Neural cell (in vitro differentiated cells): Measurements from ENCODE around the gene STXBP1. TPM values are rescaled to one million over a fixed set of nuclear protein-coding genes. Genes with fewer than 3 reads are reported as not detected.

Experiments
- H2AFZ ChIP-seq: fragments of 200-600, 300-800 bp; sonication (generic), shearing (Covaris generic); 2 replicates; pipeline ENCODE4 v1.6.0; 2014; ENCODE audit warnings: low read depth, mild to moderate bottlenecking, antibody characterized with exemption, low read length, moderate library complexity
- H3F3A ChIP-seq: fragments of 200-600 bp; shearing (Covaris generic); 2 replicates; pipeline ENCODE4 v1.6.1; 2016; ENCODE audit warnings: mild to moderate bottlenecking, moderate library complexity, mixed read lengths, antibody characterized with exemption, low read length; ENCODE audit not compliant: insufficient read depth, poor library complexity, severe bottlenecking
- H3K27ac ChIP-seq: fragments of 200-600, 300-800 bp; sonication (generic), shearing (Covaris generic); 2 replicates; pipeline ENCODE4 v1.5.1; 2014; ENCODE audit warnings: mild to moderate bottlenecking, low read length, moderate library complexity
- H3K27me3 ChIP-seq: fragments of 300-800, 200-600 bp; sonication (generic), shearing (Covaris generic); 2 replicates; pipeline ENCODE4 v1.6.0; 2014; ENCODE audit warnings: mild to moderate bottlenecking, low read depth, low read length, moderate library complexity; ENCODE audit not compliant: insufficient read depth
- H3K36me3 ChIP-seq: fragments of 300-800, 200-600 bp; sonication (generic), shearing (Covaris generic); 2 replicates; pipeline ENCODE4 v1.5.1; 2014; ENCODE audit warnings: mild to moderate bottlenecking, antibody characterized with exemption, low read length, moderate library complexity; ENCODE audit not compliant: insufficient read depth
- H3K4me2 ChIP-seq: fragments of 300-800, 200-600 bp; sonication (generic), shearing (Covaris generic); 2 replicates; pipeline ENCODE4 v1.6.0; 2014; ENCODE audit warnings: mild to moderate bottlenecking, low read length
- H3K4me3 ChIP-seq: fragments of 300-800, 200-600 bp; sonication (generic), shearing (Covaris generic); 2 replicates; pipeline ENCODE4 v1.5.1; 2014; ENCODE audit warnings: mild to moderate bottlenecking, low read length, moderate library complexity
- H3K79me2 ChIP-seq: fragments of 200-600 bp; shearing (Covaris generic); replicated peaks from 2 replicates; pipeline ENCODE4 v1.6.0; 2014; ENCODE audit warnings: mild to moderate bottlenecking, low read length, moderate library complexity; ENCODE audit not compliant: insufficient read depth
- H3K9ac ChIP-seq: fragments of 300-800, 200-600 bp; sonication (generic), shearing (Covaris generic); 2 replicates; pipeline ENCODE4 v1.6.1; 2016; ENCODE audit warnings: mild to moderate bottlenecking, low read length, mixed read lengths
- H3K9me2 ChIP-seq: fragments of 200-600 bp; shearing (Covaris generic); 2 replicates; pipeline ENCODE4 v1.6.1; 2016; ENCODE audit warnings: mild to moderate bottlenecking, low read length, mixed read lengths; ENCODE audit not compliant: insufficient read depth
- H3K9me3 ChIP-seq: fragments of 200-600, 300-800 bp; sonication (generic), shearing (Covaris generic); 2 replicates; pipeline ENCODE4 v1.6.1; 2016; ENCODE audit warnings: mild to moderate bottlenecking, mixed run types, low read length, moderate library complexity, mixed read lengths
- H4K20me1 ChIP-seq: fragments of 200-600 bp; shearing (Covaris generic); 2 replicates; pipeline ENCODE4 v1.6.1; 2016; ENCODE audit warnings: mild to moderate bottlenecking, mixed run types; ENCODE audit not compliant: insufficient read depth
- EP300 ChIP-seq: fragments of 450-650 bp; conservative IDR thresholded peaks from 2 replicates; pipeline ENCODE4 v1.6.1; 2014; ENCODE audit warnings: antibody characterized with exemption, mild to moderate bottlenecking, moderate library complexity; ENCODE audit not compliant: poor library complexity, severe bottlenecking
- EZH2 ChIP-seq: fragments of 200-600, 300-800 bp; shearing (Covaris generic), sonication (generic); IDR thresholded peaks from 2 replicates; pipeline ENCODE4 v1.6.1; 2014; ENCODE audit warnings: antibody characterized with exemption, low read length, borderline replicate concordance, mild to moderate bottlenecking; ENCODE audit not compliant: insufficient read depth, poor library complexity, severe bottlenecking
- MXI1 ChIP-seq: fragments of 450-650 bp; conservative IDR thresholded peaks from 2 replicates; pipeline ENCODE4 v1.6.1; 2014; ENCODE audit warnings: antibody characterized with exemption, mild to moderate bottlenecking; ENCODE audit not compliant: poor library complexity, severe bottlenecking
- POLR2AphosphoS5 ChIP-seq: IDR thresholded peaks from 2 replicates; pipeline ENCODE4 v1.6.1; 2012
- RAD21 ChIP-seq: fragments of 450-650 bp; conservative IDR thresholded peaks from 2 replicates; pipeline ENCODE4 v1.6.1; 2014; ENCODE audit warnings: antibody characterized with exemption, mild to moderate bottlenecking, moderate library complexity
- REST ChIP-seq: IDR thresholded peaks from 2 replicates; pipeline ENCODE4 v1.6.1; 2012; ENCODE audit warnings: borderline replicate concordance
- SMC3 ChIP-seq: fragments of 450-650 bp; conservative IDR thresholded peaks from 2 replicates; pipeline ENCODE4 v1.6.1; 2014; ENCODE audit warnings: antibody characterized with exemption, mild to moderate bottlenecking, moderate library complexity; ENCODE audit not compliant: poor library complexity
- TAF1 ChIP-seq: IDR thresholded peaks from 2 replicates; pipeline ENCODE4 v1.6.1; 2012; ENCODE audit warnings: low read depth
- polyA plus RNA-seq: library from polyadenylated mRNA; depleted of rRNA; stranded (reverse); fragments of >200 nt; gene quantifications from 2 replicates; pipeline ENCODE4 v1.2.3, GENCODE V29; 2014
- TF ChIP-seq, protein P1 (sequence below): fragments of 450-650 bp; IDR thresholded peaks from 2 replicates; pipeline ENCODE4 v1.5.1; 2014; ENCODE audit warnings: antibody characterized with exemption, mild to moderate bottlenecking, moderate library complexity; ENCODE audit not compliant: poor library complexity, severe bottlenecking

The STXBP1 gene
- polyA plus RNA-seq, 1 donor from 2014 or later, result 42.5 TPM

DNA sequence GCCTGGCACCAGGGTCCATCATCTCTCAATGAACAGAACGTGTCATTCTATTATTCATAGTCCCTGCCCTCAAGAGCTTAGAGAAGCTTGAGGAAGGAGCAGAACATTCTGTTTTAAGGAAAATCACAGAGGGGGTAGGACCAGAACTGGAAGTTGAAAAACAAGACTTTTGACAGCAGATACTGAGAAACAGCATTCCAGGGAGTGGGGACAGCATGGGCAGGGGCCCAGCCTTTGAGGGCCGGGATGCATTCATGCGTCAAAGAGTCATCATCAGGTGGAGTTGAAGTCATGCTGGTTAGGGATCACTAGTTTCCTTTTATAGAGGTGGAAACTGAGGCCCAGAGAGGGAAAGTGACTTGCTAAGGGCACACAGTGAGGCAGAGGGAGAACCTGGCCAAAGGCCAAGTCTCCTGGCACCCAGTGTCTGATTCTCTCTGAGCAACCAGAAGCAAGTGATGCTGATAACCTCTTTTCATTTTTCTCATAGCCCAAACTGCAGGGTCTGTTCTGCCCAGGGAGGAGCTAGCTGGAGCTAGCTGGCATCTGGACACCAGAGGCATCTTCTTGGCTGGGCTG is 41.5 kb upstream of the STXBP1 start:
- TF ChIP-seq REST (no peak), MXI1 (no peak), EP300 (no peak), EZH2 (no peak), RAD21 (no peak), POLR2AphosphoS5 (no peak), TAF1 (no peak), SMC3 (no peak)
- TF ChIP-seq, protein P1, sequence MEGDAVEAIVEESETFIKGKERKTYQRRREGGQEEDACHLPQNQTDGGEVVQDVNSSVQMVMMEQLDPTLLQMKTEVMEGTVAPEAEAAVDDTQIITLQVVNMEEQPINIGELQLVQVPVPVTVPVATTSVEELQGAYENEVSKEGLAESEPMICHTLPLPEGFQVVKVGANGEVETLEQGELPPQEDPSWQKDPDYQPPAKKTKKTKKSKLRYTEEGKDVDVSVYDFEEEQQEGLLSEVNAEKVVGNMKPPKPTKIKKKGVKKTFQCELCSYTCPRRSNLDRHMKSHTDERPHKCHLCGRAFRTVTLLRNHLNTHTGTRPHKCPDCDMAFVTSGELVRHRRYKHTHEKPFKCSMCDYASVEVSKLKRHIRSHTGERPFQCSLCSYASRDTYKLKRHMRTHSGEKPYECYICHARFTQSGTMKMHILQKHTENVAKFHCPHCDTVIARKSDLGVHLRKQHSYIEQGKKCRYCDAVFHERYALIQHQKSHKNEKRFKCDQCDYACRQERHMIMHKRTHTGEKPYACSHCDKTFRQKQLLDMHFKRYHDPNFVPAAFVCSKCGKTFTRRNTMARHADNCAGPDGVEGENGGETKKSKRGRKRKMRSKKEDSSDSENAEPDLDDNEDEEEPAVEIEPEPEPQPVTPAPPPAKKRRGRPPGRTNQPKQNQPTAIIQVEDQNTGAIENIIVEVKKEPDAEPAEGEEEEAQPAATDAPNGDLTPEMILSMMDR, result no peak
- Histone ChIP-seq H3K4me2 (no peak overlapping the region), H3K27ac (no peak overlapping the region)

DNA sequence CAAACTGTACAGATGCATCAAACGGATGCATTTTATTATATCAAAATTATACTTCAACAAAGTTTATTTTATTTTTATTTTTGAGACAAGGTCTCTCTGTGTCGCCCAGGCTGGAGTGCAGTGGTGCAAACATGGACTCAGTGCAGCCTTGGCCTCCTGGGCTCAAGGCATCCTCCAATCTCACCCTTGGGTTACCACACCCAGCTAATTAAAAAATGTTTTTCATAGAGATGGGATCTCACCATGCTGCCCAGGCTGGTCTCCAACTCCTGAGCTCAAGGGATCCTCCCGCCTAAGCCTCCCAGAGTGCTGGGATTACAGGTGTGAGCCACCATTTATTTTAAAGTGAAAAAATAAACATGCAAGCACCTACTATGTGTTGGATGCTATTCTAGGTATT is 40.1 kb upstream of the STXBP1 start:
- H3F3A ChIP-seq, result no peaks in the 10 kb centered on the region
- H3K4me2 ChIP-seq, result no peak overlapping the region
- H3K79me2 ChIP-seq, result no peaks in the 10 kb centered on the region
- no peaks in the 10 kb centered on the region for H3K36me3 ChIP-seq
- H2AFZ ChIP-seq, result no peak overlapping the region
- no peak overlapping the region for H3K9ac ChIP-seq
- H3K27ac ChIP-seq, result no peak overlapping the region
- TF ChIP-seq, protein P1, result no peak
- TF ChIP-seq MXI1 (no peak), SMC3 (no peak), TAF1 (no peak), EP300 (no peak), REST (no peak), RAD21 (no peak), POLR2AphosphoS5 (no peak), EZH2 (no peak)
- no peaks in the 10 kb centered on the region for H3K27me3 ChIP-seq
- no peaks in the 10 kb centered on the region for H3K9me3 ChIP-seq
- H3K9me2 ChIP-seq, result no peaks in the 10 kb centered on the region
- no peak overlapping the region for H3K4me3 ChIP-seq
- H4K20me1 ChIP-seq, result no peaks in the 10 kb centered on the region

More for the DNA sequence above, 41.5 kb upstream of the STXBP1 start:
- H2AFZ ChIP-seq, result no peak overlapping the region
- H3K9me2 ChIP-seq, result no peaks in the 10 kb centered on the region
- no peaks in the 10 kb centered on the region for H3K79me2 ChIP-seq
- no peaks in the 10 kb centered on the region for H4K20me1 ChIP-seq
- no peaks in the 10 kb centered on the region for H3K36me3 ChIP-seq
- H3K4me3 ChIP-seq, result no peak overlapping the region
- H3F3A ChIP-seq, result no peaks in the 10 kb centered on the region
- peak overlapping the region; percentile 88 for H3K9ac ChIP-seq
- H3K9me3 ChIP-seq, result no peaks in the 10 kb centered on the region
- no peaks in the 10 kb centered on the region for H3K27me3 ChIP-seq
